HAP-1 (cell line): ENCODE results near the gene TBC1D3B.
"Not testable (repeated sequence)": the region's sequence is repeated elsewhere in the genome, so short reads cannot be mapped to it uniquely, and the experiment has no call there.

Experiments
- DNase-seq, 2 experiments: peaks; one replicate each; pipeline ENCODE4 v3.0.0-alpha.2; 2016 to 2020; ENCODE audit warnings: low spot score in 2 of 2
- H3K27me3 ChIP-seq: fragments of 250-450 bp; sonication (Bioruptor Pico); 2 replicates; pipeline ENCODE4 v1.5.1; 2020; ENCODE audit warnings: low read depth, mild to moderate bottlenecking, moderate library complexity
- H3K36me3 ChIP-seq: fragments of 250-450 bp; sonication (Bioruptor Pico); replicated peaks from 2 replicates; pipeline ENCODE4 v1.5.1; 2020; ENCODE audit warnings: mild to moderate bottlenecking
- H3K4me1 ChIP-seq: fragments of 250-450 bp; sonication (Bioruptor Pico); 2 replicates; pipeline ENCODE4 v1.5.1; 2020; ENCODE audit warnings: mild to moderate bottlenecking
- H3K4me3 ChIP-seq: fragments of 250-450 bp; sonication (Bioruptor Pico); 2 replicates; pipeline ENCODE4 v1.5.1; 2020; ENCODE audit warnings: mild to moderate bottlenecking, moderate library complexity
- H3K9me3 ChIP-seq: fragments of 250-450 bp; sonication (Bioruptor Pico); 2 replicates; pipeline ENCODE4 v1.5.1; 2020; ENCODE audit warnings: mild to moderate bottlenecking, moderate library complexity
- in situ Hi-C: fragments of 300-500 bp; cut with MboI; formaldehyde crosslinking; loops from 3 replicates; pipeline ENCODE4 v1.14.3; 2020; ENCODE audit warnings: low sequenced_read_pairs, inconsistent platforms, mixed read lengths

TBC1D3B gene

DNA sequence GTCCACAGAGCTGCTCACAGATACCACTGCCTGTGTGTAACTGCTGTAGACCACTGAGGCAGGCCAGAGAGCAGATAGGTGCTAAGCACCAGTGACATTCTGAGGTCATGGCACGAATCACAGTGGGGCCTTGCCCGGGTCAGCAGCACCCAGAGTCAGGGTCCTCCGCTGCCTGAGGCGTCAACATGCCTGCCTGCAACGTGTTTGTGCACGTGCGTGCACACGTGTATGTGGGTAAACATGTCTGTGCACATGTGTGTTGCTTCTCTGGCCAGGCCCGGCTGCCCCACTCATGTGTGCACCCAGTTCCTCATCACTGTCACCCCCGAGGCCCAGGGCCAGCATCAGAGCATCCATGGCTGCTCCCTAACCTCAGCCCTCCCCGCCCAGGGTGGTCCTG is at the start of gene TBC1D3B:
Gene TBC1D3B, minus strand, starts transcription at position 101 of the 400 bp plus-strand sequence. CDS start 1,586 bp downstream, outside the sequence.
- H3K9me3 ChIP-seq, H3K36me3 ChIP-seq, H3K27me3 ChIP-seq, H3K4me1 ChIP-seq, H3K4me3 ChIP-seq, DNase-seq: not testable (repeated sequence)
- in situ Hi-C loops, result loop anchor here (25.0 kb wide), 1 partner anchor 311 kb away; the partner anchor contains the start of gene ZNHIT3

DNA sequence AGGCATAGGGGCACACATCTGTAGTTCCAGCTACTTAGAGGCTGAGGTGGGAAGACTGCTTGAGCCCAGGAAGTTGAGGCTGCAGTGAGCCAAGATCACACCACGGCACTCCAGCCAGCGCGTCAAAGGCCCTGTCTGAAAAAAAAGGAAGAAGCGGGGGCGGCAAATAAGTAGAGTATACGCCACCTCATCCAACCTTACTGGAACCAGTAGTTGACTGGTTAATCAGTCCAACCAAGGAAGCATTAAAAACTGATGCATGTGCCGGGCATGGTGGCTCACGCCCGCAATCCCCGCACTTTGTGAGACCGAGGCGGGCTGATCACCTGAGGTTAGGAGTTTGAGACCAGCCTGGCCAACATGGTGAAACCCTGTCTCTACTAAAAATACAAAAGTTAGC is 46.5 kb upstream of the TBC1D3B start:
- DNase-seq, H3K4me1 ChIP-seq, in situ Hi-C loops, H3K4me3 ChIP-seq, H3K9me3 ChIP-seq, H3K36me3 ChIP-seq, H3K27me3 ChIP-seq: not testable (repeated sequence)

DNA sequence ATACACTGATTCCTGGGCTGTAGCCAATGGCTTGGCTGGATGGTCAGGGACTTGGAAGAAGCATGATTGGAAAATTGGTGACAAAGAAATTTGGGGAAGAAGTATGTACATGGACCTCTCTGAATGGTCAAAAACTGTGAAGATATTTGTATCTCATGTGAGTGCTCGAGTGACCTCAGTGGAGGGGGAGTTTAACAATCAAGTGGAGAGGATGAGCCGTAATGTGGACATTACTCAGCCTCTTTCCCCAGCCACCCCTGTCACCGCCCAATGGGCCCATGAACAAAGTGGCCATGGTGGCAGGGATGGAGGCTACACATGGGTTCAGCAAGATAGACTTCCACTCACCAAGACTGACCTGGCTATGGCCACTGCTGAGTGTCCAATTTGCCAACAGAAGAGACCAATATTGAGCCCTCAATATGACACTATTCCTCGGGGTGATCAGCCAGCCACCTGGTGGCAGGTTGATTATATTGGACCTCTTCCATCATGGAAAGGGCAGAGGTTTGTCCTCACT is 45.2 kb upstream of the TBC1D3B start:
- DNase-seq, H3K27me3 ChIP-seq, H3K9me3 ChIP-seq, H3K4me1 ChIP-seq, H3K4me3 ChIP-seq, H3K36me3 ChIP-seq, in situ Hi-C loops: not testable (repeated sequence)

DNA sequence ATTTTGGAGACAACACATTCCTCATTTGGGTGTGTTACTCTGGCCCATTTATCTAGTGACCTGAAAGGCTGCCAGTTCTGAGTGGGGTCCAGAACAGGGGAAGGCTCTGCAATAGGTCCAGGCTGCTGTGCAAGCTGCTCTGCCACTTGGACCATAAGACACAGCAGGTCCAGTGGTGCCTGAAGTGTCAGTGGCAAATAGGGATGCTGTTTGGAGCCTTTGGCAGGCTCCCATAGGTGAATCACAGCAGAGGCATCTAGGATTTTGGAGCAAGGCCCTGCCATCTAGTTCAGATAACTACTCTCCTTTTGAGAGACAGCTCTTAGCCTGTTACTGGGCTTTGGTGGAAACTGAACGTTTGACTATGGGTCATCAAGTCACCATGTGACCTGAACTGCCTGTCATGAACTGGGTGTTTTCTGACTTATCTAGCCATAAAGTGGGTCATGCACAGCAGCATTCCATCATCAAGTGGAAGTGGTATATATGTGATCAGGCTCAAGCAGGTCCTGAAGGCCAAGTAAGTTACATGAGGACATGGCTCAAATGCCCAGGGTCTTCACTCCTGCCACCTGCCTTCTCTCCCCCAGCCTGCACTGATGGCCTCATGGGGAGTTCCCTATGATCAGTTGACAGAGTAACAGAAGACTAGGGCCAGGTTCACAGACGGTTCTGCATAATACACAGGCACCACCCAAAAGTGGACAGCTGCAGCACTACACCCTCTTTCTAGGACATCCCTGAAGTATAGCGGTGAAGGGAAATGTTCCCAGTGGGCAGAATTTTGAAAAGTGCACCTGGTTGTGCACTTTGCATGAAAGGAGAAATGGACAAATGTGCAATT is 44.5 kb upstream of the TBC1D3B start:
- DNase-seq, H3K27me3 ChIP-seq, H3K9me3 ChIP-seq, H3K4me3 ChIP-seq, H3K36me3 ChIP-seq, in situ Hi-C loops, H3K4me1 ChIP-seq: not testable (repeated sequence)

DNA sequence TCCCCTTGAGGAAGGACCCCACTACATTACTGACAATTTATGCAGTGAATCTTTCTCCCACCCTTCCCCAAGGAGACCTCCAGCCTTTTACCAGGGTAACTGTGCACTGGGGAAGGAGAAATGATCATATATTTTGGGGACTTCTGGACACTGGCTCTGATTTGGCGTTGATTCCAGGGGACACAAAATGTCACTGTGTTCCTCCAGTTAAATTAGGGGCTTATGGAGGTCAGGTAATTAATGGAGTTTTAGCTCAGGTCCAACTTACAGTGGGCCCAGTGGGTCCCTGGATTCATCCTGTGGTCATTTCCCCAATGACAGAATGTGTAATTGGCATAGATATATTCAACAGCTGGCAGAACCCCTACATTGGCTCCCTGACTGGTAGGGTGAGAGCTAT is 43.1 kb upstream of the TBC1D3B start:
- H3K4me3 ChIP-seq, DNase-seq, H3K36me3 ChIP-seq, H3K4me1 ChIP-seq, H3K9me3 ChIP-seq, in situ Hi-C loops, H3K27me3 ChIP-seq: not testable (repeated sequence)

DNA sequence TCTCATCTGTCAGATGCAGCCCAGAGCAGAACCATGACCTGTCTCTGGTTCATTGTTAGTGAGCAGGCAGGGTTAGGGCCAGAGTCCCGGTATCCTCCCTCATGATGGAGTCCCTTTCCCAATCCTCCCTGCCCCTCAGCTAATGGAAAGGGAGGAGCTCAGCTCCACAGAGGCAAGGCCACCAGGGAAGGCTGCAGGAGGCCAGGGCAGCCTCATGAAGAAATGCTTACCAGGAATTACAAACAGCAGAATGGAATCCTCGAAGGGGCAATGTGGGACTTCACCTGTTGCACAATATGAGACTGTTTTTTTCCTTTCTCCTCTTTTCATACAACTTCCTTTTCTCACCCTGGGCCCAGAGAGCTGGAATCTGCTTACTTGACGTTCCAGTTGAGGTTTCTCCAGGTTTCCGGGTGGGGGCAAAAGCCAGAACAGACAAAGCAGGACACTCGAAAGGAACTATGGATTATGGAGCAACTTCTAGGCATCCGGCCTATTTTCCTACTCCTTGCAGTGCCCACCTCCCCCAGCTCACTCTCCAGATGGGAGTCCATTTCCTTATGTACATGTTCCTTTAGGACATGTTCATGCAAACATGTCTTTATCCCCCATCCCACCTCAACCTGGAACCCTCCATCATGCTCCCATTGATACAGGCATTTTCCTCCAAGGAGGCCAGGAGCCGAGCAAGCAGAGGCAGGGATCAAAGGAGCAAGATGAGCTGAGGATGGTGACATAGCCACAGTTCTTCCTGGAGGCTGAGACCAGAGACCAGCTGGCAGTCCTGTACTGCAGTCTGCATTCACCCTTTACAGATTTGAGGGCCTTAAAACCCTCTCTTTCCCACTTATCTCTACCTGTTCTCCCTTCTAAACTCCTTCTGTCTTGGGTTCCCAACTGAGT is 39.2 kb upstream of the TBC1D3B start:
- H3K9me3 ChIP-seq, DNase-seq, H3K27me3 ChIP-seq, in situ Hi-C loops, H3K36me3 ChIP-seq, H3K4me1 ChIP-seq, H3K4me3 ChIP-seq: not testable (repeated sequence)

DNA sequence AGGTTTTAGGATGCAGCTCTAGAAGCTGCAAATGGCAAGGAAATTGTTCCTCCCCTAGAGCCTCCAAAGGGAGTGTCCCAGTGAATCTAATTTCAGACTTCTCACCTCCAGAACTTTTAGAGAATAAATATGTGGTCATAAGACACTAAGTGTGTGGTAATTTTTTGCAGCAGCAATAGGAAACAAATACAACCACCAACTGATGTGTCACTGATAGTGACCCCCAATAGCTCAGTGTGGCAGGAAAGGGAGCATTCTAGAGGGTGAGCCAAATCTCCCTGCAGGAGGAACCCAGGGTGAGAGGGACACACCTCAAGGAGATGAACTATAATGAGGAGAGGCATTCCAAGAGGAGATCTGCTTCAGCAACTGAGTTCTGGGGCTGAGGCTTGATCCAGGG is 38.5 kb upstream of the TBC1D3B start:
- Histone ChIP-seq H3K27me3 (no peaks in the 10 kb centered on the region), H3K9me3 (no peaks in the 10 kb centered on the region), H3K4me1 (no peaks in the 10 kb centered on the region), H3K36me3 (no peaks in the 10 kb centered on the region), H3K4me3 (no peak overlapping the region)
- DNase-seq, result no peak
- in situ Hi-C loops, result no loop called here

DNA sequence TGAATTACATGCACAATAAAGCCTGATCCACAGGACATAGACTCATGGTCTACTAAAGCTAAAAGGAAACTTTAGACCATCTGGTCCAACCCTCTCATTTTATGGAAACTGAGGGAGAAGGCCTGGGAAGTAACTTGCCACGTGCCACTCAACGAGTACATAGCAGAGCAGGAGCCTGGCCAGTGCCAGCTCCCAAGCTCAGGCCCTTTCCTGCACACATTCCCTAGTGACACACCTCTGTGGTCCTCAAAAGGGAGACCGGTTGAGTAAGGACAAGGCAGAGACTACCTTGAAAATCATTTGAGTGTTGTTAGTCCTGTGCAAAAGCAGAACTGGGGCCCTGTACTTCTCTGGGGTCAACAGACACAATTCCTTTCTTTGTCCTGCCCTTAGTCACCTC is 37.3 kb upstream of the TBC1D3B start:
- Histone ChIP-seq H3K27me3 (no peaks in the 10 kb centered on the region), H3K4me1 (no peaks in the 10 kb centered on the region), H3K36me3 (no peaks in the 10 kb centered on the region), H3K4me3 (no peak overlapping the region), H3K9me3 (no peaks in the 10 kb centered on the region)
- DNase-seq, result no peak
- in situ Hi-C loops, result no loop called here

DNA sequence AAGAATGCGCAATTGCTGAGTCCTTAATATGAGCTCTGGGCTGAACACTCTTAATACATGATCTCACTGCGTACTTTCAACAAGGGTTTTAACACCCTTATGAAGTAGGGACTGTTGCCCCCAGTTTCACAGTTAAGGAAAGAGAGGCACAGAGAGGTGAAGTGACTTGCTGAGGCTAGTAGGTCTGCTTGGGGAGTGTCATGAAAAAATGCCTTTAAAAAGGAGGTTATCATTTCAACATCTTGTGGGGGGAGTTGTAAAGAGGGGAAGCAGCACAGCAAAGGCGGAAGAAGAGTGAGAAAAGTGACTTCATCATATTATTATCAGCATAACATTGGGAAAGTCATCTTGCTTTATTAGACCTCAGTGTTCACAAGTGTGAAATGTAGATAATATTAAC is 36.5 kb upstream of the TBC1D3B start:
- no peak for DNase-seq

DNA sequence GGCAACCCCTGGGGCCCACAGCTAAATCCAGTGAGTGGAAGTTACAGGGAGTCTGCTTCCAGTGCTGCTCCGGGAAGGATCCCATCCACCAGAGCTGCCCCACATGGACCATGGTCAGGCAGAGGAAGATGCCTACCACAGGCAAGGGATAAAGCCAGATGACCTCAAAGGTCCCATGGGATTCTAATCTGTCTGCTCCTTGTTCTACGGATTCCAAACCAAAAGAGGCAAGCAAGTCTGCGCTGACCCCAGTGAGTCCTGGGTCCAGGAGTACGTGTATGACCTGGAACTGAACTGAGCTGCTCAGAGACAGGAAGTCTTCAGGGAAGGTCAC is 35.8 kb upstream of the TBC1D3B start:
- Histone ChIP-seq H3K27me3 (no peaks in the 10 kb centered on the region), H3K9me3 (no peaks in the 10 kb centered on the region), H3K4me3 (no peak overlapping the region), H3K36me3 (no peaks in the 10 kb centered on the region), H3K4me1 (no peaks in the 10 kb centered on the region)
- in situ Hi-C loops, result no loop called here
- no peak for DNase-seq

More for the DNA sequence above, 36.5 kb upstream of the TBC1D3B start:
- H3K27me3 ChIP-seq, result no peaks in the 10 kb centered on the region
- no peak overlapping the region for H3K4me3 ChIP-seq
- no peaks in the 10 kb centered on the region for H3K36me3 ChIP-seq
- H3K4me1 ChIP-seq, result no peaks in the 10 kb centered on the region
- in situ Hi-C loops, result no loop called here
- H3K9me3 ChIP-seq, result no peaks in the 10 kb centered on the region

DNA sequence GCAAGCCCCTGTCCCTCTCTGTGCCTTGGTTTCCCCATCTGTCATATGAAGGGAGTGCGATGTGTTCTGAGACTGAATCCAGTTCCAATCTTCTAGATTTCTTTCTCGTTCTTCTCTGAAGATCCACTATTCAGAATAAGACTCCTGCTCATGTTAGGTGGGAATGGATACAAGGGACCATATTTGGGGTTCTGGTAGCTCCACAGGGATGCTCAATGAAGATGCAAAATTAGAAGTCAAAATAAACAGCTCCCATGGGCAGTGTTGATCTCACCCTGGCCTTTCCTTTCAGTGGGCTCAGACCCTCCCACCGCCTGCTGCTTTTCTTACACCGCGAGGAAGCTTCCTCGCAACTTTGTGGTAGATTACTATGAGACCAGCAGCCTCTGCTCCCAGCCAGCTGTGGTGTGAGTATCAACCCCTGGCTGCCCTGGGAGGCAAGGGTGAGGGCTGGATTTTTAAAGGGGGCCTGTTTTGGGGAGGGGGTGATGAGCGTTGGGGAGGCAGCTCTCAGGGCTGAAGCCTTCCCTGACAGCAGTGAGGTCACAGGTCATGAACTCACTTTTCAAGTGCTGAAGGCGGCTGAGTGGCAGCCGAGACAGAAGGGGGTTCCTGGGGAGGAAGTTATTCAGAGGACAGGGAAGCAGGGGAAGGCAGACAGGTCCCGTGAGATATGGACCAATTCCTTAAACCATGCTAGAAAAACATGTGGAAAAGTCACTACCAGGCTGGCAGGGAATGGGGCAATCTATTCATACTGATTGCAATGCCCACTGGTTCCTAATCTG is 35.2 kb upstream of the TBC1D3B start:
- H3K9me3 ChIP-seq, H3K27me3 ChIP-seq, DNase-seq, H3K4me1 ChIP-seq, H3K36me3 ChIP-seq, H3K4me3 ChIP-seq, in situ Hi-C loops: not testable (repeated sequence)

DNA sequence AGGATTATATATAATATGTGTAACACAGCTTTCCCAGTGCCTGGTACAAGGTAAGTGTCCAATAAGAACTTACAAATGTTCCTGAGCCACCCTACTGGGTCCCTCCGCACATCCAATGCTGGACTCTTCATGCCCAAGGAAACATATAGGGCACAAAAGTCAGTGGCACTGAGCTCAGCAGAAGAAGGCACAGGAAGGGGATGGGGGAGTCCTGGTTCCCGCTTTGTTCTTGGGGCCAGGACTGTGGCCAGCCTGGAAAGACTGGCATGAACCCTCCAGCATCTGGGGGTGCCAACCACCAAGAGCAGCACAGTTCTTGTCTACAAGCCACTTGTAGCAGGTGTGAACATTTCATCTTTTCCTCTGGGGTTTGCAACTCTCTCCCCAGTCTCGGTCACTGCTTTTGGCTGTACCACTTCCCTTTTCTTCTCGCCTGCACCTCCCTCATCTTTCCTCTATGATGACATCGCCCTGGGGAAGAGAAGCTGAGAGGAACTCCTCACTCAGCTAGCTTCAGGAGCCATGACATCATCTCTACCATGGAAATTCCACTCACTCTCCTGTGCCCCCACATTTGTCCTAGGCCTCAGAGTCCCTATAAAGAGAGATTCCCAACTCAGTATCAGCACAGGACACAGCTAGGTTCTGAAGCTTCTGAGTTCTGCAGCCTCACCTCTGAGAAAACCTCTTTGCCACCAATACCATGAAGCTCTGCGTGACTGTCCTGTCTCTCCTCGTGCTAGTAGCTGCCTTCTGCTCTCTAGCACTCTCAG is 34.2 kb upstream of the TBC1D3B start, which contains the start of gene CCL4L2:
Gene CCL4L2, plus strand, starts transcription at position 625 of the 773 bp plus-strand sequence.
- DNase-seq, H3K27me3 ChIP-seq, H3K4me1 ChIP-seq, in situ Hi-C loops, H3K9me3 ChIP-seq, H3K36me3 ChIP-seq, H3K4me3 ChIP-seq: not testable (repeated sequence)

DNA sequence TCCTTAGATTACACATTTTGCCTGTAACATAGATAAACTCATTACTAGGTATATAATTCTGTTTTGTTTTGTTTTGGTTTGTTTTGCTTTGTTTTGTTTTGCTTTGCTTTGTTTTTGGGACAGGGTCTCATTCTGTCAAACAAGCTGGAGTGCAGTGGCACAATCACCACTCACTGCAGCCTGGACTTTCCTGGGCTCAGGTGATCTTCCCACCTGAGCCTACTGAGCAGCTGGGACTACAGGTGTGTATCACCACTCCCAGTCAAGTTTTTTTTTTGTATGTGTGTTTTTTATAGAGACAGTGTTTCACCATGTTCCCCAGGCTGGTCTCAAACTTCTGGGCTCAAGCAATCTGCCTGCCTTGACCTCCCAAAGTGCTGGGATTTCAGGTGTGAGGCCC is 33.1 kb upstream of the TBC1D3B start:
- Histone ChIP-seq H3K9me3 (no peaks in the 10 kb centered on the region), H3K27me3 (no peaks in the 10 kb centered on the region)
- in situ Hi-C loops, result no loop called here

More for the DNA sequence above, 33.1 kb upstream of the TBC1D3B start:
- Histone ChIP-seq H3K4me3 (no peak overlapping the region), H3K4me1 (no peaks in the 10 kb centered on the region), H3K36me3 (no peaks in the 10 kb centered on the region)
- DNase-seq, result no peak
